HS-27A (cell line): ENCODE results near the gene B4GALNT4.
A peak's percentile ranks its signal among the peaks of the same experiment; 100 is the strongest.
"Not testable (repeated sequence)": the region's sequence is repeated elsewhere in the genome, so short reads cannot be mapped to it uniquely, and the experiment has no call there.

Experiments used
- DNase-seq: peaks from one replicate; pipeline ENCODE4 v3.0.0-alpha.2; 2012; ENCODE audit warnings: low read depth, missing footprints

The B4GALNT4 gene

DNA sequence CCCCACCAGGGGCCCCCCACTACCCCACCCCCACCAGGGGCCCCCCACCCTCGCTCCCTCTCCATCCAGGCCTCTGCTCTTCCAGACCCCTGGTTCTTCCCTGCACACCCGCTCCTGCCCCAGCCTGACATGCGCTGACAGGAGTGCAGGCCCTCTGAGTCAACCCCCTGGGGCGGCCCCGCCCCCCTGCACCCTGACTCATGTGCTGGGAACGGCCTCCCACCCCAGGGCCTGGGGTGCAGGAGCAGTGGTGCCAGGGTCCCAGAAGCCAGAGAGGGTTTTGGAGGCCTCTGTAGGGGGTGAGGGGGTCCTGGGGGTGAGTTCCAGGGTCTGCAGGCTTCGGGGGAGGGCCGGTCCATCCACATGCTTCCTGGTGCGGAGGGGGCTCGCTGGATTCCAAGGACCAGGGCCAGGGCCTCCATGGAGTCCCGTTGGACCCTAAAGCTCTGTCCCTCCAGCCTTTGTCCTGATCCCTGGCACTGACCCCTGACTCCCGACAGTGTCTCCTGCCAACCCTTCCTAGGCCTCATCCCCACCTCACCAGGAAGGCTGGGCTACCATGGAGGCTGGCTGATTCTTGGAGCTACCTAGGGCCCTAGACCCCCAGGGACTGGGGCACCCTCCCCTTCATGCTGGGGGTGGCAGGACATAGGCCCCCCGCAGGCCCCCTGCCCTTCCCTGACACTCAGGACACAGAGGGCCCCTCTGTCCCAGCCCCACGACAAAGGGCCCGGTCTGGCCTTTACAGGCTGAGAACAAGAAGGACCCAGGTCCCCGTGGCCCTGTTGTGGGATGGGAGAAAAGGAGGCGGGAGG is 24.1 kb downstream of the B4GALNT4 start:
- DNase-seq, result peak; percentile 45

DNA sequence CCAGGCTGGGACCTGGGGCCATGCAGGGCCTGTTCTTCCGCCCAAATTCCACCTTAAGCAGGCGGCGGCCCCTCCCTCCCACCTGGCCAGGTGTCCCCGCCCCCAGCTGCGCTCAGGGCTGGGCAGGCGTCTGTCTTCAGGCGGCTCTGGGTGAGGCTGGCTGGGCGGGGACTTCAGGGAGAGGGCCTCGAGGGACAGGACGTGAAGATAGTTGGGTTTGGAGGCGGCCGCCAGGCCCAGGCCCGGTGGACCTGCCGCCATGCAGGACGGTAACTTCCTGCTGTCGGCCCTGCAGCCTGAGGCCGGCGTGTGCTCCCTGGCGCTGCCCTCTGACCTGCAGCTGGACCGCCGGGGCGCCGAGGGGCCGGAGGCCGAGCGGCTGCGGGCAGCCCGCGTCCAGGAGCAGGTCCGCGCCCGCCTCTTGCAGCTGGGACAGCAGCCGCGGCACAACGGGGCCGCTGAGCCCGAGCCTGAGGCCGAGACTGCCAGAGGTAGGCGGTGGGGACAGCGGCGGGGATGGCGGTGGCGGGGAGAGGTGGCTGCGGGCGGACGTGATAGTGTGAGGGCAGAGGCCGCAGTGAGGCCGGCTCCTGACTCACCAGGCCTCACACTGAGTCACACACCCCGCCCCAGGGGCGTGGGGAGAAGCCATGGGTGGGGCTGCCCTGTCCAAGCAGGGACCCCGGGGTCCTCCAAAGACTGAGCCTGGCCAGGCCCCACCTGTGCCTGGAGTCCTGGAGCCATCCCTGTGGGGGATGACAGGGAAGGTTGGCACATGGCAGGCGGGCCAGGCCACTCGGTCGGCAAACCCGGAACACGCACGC is 24.9 kb downstream of the B4GALNT4 start, which contains the start of gene PKP3:
TSS of gene PKP3 (plus strand) at position 176 of the 824 bp plus-strand sequence. CDS start at position 260, 84 bp downstream.
- no peak for DNase-seq

GRCh38 chr11:394858-395655 is 25.8 kb downstream of the B4GALNT4 start:
- DNase-seq, result no peak

GRCh38 chr11:395866-396265 is 26.6 kb downstream of the B4GALNT4 start:
- no peak for DNase-seq

DNA sequence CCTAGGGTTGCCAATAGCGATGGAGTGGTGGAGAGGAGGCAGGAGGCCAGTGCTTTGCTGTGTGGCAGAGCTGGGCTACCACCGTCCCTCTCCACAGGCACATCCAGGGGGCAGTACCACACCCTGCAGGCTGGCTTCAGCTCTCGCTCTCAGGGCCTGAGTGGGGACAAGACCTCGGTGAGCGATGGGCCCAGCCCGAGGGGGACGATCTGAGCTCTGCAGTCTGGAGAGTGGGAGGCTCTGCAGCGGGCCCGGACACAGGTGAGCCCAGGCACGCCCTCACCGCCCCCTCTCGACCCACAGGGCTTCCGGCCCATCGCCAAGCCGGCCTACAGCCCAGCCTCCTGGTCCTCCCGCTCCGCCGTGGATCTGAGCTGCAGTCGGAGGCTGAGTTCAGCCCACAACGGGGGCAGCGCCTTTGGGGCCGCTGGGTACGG is 27.2 kb downstream of the B4GALNT4 start:
- no peak for DNase-seq

GRCh38 chr11:396948-397548 is 27.7 kb downstream of the B4GALNT4 start:
- no peak for DNase-seq

- DNase-seq, result no peak
Observed at GRCh38 chr11:398826-399225, 29.5 kb downstream of the B4GALNT4 start.

DNA sequence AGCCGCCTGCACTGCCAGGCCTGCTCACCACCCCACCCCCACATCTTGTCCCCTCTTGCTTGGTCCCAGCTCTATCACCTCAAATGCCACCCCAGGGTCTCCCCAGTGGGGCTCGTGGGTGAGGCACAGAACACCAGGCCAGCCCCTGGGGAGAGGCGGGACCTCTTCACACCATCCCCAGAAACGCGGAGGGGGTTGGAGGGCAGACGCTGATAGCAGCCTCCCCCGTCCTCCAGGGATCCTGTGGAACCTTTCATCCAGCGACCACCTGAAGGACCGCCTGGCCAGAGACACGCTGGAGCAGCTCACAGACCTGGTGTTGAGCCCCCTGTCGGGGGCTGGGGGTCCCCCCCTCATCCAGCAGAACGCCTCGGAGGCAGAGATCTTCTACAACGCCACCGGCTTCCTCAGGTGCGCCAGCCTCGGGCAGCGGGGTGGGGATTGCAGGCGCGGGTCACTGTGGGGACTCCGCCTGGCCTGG is 30.5 kb downstream of the B4GALNT4 start:
- no peak for DNase-seq

GRCh38 chr11:400241-400689 is 31.0 kb downstream of the B4GALNT4 start:
- DNase-seq, result no peak

- DNase-seq, result not testable (repeated sequence)
Observed at GRCh38 chr11:401196-401595, 31.9 kb downstream of the B4GALNT4 start.

DNA sequence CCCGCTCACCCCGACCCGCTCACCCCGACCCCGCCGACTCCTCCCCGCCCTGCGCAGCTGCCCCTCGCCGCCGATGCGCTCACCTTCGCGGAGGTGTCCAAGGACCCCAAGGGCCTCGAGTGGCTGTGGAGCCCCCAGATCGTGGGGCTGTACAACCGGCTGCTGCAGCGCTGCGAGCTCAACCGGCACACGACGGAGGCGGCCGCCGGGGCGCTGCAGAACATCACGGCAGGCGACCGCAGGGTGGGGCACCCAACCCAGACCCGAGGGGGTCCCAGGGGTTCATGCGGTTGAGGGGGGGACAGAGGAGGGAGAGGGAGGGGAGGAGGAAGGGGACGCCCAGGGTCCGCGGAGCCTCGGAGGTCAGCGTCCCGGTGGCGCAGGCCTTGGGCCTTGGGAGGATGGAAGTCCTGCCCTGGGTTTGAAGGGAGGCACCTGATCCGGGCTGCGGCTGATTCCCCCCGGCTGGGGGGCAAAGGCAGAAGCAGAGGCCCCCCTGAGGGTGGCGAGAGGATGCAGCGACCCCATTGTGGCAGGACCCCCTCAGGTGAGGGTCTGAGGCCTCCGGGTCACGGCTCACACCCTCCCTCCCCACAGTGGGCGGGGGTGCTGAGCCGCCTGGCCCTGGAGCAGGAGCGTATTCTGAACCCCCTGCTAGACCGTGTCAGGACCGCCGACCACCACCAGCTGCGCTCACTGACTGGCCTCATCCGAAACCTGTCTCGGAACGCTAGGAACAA is 33.9 kb downstream of the B4GALNT4 start:
- no peak for DNase-seq

DNA sequence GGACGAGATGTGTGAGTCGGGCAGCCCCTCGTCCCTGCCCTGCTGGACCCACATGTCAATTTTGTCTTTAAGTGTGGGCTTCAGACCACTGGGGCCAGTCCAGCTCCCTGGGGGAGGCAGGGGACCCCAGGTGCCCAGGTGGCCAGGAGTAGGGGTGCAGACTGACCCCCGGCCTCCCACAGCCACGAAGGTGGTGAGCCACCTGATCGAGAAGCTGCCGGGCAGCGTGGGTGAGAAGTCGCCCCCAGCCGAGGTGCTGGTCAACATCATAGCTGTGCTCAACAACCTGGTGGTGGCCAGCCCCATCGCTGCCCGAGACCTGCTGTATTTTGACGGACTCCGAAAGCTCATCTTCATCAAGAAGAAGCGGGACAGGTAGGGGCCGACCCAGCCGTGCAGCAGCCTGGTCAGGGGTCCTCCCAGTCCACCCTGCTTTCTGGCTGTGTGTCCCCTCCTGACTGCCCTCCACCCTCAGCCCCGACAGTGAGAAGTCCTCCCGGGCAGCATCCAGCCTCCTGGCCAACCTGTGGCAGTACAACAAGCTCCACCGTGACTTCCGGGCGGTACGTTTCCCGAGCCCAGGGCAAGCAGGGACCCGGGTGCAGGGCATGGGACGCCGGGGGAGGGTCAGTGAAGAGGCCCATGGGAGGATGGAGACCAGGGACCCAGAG is 34.6 kb downstream of the B4GALNT4 start:
- no peak for DNase-seq

DNA sequence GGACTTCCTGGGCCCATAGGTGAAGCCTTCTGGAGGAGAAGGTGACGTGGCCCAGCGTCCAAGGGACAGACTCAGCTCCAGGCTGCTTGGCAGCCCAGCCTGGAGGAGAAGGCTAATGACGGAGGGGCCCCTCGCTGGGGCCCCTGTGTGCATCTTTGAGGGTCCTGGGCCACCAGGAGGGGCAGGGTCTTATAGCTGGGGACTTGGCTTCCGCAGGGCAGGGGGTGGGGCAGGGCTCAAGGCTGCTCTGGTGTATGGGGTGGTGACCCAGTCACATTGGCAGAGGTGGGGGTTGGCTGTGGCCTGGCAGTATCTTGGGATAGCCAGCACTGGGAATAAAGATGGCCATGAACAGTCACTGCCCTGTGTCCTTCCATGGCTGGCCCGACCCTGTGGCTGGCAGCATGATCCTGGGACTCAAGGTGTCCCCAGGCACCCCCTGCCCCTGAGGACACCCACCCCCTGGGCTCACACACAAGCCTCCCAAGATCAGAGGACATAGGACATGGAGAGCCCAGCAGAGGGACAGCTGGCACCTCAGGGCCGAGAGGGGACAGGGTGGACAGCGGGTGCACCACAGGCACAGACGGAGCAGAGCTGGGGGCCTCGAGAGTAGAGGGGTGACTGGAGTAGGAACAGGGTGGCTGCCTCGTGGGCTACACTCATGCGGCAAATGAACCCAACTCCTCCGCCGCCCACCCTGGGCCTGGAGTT is 35.4 kb downstream of the B4GALNT4 start:
- no peak for DNase-seq

GRCh38 chr11:405323-405953 is 36.1 kb downstream of the B4GALNT4 start:
- no peak for DNase-seq

DNA sequence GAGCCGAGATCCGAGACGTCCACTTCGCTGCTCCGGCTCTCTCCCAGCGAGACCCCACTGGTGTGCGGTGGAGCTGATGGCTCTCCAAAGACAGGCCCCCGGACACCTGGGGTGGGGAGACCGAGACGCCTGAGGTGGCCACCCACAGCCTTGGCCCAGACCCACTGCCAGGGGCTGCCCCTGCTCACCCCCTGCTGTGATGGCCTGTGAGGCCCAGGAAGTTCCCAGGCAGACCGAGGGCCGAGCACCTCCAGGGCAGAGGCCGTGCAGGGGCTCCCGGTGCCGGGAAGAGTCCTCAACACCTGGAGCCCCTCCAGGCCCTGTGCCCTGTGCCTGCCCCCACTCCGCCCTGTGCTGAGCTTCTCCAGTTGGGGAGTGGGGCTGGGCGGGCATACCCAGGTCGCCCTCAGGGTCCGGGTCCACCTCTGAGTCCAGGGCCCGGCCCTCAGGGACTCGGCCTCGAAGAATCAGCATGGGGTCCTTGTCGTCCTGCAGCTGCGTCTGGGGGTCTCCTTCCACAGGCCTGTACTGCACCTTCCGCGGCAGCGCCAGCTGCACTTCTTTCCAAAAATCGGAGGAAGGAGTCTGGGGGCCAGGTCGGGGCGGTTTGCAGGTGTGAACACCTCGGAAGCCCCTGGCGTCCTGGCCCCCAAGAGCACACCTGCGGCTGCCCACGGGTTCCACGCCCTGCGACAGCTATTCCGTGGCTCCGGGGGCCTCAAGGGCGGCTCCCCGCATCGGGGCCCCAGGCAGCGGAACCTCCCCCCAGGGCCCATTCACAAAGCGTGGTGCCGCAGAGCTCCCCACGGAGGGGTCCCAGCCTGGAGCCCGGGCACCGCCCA is 36.9 kb downstream of the B4GALNT4 start:
- DNase-seq, result no peak

DNA sequence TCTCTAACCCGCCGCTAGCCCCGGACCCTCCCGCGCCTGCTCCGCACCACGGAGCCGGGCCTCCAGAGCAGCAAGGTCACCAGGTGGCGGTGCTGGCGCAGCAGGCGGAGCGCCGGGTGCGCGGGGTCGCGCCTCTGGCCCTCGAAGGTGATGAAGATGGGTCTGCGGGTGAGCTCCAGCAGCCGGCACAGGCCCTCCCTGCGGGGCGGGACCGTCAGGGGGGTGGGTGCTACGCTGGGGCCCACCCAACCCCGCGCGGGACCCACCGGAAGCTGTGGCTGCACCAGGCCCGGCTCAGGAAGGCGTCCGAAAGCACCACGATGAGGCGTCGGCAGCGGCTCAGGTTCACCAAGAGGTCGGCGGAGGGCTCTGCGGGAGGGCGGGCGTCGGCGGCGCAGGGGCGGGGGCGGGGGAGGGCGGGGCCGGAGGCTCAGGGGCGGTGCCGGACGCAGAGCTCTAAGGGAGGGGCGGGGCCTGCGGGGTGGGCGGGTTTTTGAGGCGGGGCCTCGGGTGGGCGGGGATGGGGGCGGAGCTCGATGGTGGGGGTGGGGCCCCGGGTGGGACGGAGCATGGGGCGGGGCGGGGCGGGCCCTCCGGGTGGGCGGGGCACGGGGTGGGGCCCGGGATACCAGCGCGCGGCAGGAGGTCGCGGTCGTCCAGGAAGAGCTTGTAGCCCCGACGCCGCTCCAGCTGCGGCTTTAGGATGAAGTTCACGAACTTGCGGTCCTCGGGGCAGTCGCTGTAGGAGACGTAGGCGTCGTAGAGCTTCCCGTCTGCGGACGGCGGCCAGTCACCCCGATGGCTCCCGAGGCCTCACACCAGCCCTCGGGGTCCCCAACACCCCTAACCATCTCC is 37.7 kb downstream of the B4GALNT4 start:
- no peak for DNase-seq

DNA sequence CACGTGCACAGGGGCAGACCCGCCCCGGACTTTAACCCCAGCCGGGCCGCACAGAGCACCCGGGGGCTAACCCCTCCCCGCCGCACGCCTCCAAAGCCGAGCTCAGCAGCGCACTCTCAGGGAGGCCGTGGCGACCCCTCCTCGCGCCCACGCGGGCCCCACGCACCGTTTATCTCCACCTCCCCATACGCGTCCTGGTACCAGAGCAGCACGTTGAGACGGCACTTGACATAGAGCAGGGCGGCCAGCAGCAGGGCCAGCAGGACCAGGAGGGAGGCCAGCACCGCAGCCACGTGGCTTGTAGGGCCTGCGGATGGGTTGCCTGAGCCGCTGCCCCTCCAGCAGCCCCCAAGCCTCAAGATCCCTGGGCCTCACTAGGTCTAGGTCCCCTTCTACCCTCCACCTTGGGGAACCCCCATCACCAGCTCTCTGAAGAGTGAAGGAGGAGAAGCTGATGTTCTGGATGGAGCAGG is 38.4 kb downstream of the B4GALNT4 start:
- DNase-seq, result no peak
